Stimulated activated naive CD4-positive, alpha-beta T cell (primary cell): Measurements from ENCODE around the gene DDX10.

ENCODE experiments used
- DNase-seq, 6 experiments: peaks; one replicate each; lab custom pipeline; 2025; lab: John Stamatoyannopoulos, UW

The DDX10 gene

GRCh38 chr11:108654994-108655631 lies 9.8 kb upstream of the DDX10 start:
- DNase-seq = peak in 2 of 6 experiments; percentile 19

- no peak for DNase-seq
Measured at GRCh38 chr11:108662700-108663099, 2.2 kb upstream of the DDX10 start.

GRCh38 chr11:108663154-108663877 lies 1.6 kb upstream of the DDX10 start:
- no peak for DNase-seq

- DNase-seq = no peak
Measured at GRCh38 chr11:108666373-108666772, 1.5 kb downstream of the DDX10 start.

- DNase-seq = no peak
Measured at GRCh38 chr11:108669286-108669685, 4.4 kb downstream of the DDX10 start.

- no peak for DNase-seq
Measured at GRCh38 chr11:108669711-108670110, 4.8 kb downstream of the DDX10 start.

- no peak for DNase-seq
Measured at GRCh38 chr11:108670451-108670850, 5.6 kb downstream of the DDX10 start.

- no peak for DNase-seq
Measured at GRCh38 chr11:108672113-108672512, 7.2 kb downstream of the DDX10 start.

- DNase-seq = no peak
Measured at GRCh38 chr11:108672786-108673185, 7.9 kb downstream of the DDX10 start.

GRCh38 chr11:108679045-108679444 lies 14.2 kb downstream of the DDX10 start:
- DNase-seq = no peak

- no peak for DNase-seq
Measured at GRCh38 chr11:108680271-108680670, 15.4 kb downstream of the DDX10 start.

- no peak for DNase-seq
Measured at GRCh38 chr11:108685419-108686130, 20.7 kb downstream of the DDX10 start.

- DNase-seq = no peak
Measured at GRCh38 chr11:108693852-108694251, 29.0 kb downstream of the DDX10 start.

GRCh38 chr11:108694846-108695245 lies 30.0 kb downstream of the DDX10 start:
- DNase-seq = no peak

GRCh38 chr11:108697872-108698473 lies 33.1 kb downstream of the DDX10 start:
- peak in 3 of 6 experiments; percentile 2 to 20 (median 16) for DNase-seq

GRCh38 chr11:108698844-108699642 lies 34.2 kb downstream of the DDX10 start:
- no peak for DNase-seq

GRCh38 chr11:108703916-108704315 lies 39.0 kb downstream of the DDX10 start:
- no peak for DNase-seq

GRCh38 chr11:108705061-108705460 lies 40.2 kb downstream of the DDX10 start:
- DNase-seq = no peak

- DNase-seq = no peak
Measured at GRCh38 chr11:108708173-108708572, 43.3 kb downstream of the DDX10 start.

GRCh38 chr11:108709741-108710140 lies 44.9 kb downstream of the DDX10 start:
- DNase-seq = no peak

GRCh38 chr11:108713076-108713790 lies 48.4 kb downstream of the DDX10 start:
- DNase-seq = no peak
